NCI-H82 treated with DMSO at 0.1 percent for 48 hours (cell line): ENCODE results near the gene INHBB.
"Not testable (repeated sequence)": the region's sequence is repeated elsewhere in the genome, so short reads cannot be mapped to it uniquely, and the experiment has no call there.

Source experiments
- DNase-seq: peaks from one replicate; lab custom pipeline; 2025; ENCODE audit not compliant: unreplicated experiment; lab: John Stamatoyannopoulos, UW

The INHBB gene

GRCh38 chr2:120316071-120316470 lies 29.9 kb upstream of the INHBB start:
- no peak for DNase-seq

- DNase-seq: no peak
Observed at GRCh38 chr2:120316528-120317179, 29.3 kb upstream of the INHBB start.

DNA sequence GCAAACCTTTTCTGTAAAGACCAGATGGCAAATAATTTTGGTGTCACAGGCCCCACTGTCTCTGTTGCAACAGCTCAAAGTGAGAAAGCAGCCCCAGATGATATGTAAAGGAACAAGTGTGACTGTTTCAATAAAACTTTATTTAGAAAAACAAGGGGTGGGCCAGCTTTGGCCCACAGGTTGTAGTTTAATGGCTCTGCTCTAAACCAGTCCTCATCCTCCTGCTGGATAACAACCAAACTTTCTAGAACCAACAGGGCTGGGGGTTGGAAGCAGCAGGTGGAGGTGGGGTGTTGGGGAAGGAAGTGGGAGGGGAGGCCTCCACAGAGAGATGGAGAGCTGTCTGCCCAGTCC lies 28.8 kb upstream of the INHBB start:
- no peak for DNase-seq

DNA sequence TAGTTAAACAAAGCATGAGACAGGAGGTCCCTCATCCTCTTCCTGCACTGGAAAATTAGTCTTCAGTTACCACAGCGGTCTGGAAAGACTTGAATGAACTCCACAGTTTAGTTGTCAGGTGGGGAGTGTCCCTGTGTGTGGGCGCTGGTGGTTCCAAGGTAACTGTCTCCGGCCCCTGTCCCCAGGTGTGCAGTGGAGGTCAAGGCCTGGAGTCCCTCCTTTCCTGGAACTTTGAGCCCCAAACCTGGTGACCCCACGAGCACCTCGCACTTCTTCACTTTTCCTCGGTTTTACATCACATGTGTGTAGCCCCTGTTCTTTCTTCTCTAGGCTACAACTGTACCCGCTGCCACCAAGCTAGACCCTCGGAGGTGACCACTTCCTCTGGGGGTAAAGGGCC lies 28.0 kb upstream of the INHBB start:
- no peak for DNase-seq

DNA sequence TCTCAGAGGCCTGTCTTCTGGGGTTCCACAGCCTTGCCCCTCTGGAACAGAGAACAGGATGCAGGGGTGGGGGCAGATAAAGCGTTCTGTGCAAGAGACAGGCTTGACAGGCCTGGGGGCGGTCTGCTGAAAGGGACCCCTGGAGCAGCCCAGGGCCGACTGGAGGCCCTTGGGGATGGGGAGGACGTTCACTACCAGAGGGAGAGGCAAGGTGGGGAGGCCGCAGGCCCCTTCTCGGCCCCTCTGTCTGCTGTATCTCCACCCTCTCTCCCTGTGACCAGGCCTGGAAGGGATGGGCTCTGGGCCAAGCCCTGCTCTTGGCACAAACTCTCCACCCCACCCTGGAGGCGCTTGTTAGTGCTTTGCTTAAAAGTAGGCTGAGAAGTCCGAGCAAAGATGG lies 27.3 kb upstream of the INHBB start:
- DNase-seq: no peak

DNA sequence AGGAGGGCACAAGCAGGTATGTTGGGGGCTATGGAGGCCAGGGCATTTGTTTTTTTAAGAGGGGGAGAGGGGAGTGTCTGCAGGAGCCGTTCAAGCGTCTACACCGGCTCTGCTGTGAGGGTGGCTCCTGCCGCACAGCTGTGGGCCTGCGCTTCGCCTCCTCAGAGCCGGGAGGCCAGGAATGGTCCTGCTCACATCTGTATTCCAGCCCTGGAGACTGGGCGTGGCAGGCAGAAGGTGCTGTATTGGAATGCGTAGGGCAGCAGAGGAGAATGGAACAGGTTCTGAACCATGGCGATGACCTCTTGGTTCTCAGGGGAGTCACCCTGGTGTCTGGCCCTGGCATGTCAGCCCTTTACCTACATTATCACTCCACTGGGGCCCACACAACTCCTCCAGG lies 26.8 kb upstream of the INHBB start:
- no peak for DNase-seq

DNA sequence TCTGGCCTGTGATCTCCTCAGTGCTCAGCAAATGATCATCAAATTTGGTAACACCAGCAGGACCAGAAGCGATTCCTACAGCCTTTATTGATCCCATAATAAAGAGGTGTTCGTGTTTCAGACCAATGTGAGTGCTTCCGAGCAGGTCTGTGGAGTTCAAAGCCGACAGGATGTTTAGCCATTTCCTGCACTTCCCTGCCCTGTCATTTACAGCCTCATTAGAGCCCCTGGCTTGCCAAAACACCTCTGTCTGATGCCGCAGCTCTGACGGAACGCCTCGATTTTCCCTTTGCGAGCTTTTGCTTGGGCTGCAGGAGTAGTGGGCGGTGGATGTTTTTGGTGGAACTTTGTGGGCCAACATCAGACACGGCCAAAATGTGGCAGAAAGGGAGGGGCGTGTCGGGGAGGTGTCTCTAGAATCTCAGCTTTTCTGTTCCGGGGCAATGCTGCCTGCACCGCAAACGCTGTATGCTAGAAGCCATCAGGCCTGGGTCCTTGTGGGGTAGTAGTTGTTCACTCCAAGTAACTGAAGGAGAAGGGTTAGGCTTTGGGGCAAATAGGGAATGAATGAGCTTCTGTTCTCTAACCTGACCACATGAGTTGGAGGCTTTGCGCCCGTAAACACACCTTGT lies 26.1 kb upstream of the INHBB start:
- no peak for DNase-seq

DNA sequence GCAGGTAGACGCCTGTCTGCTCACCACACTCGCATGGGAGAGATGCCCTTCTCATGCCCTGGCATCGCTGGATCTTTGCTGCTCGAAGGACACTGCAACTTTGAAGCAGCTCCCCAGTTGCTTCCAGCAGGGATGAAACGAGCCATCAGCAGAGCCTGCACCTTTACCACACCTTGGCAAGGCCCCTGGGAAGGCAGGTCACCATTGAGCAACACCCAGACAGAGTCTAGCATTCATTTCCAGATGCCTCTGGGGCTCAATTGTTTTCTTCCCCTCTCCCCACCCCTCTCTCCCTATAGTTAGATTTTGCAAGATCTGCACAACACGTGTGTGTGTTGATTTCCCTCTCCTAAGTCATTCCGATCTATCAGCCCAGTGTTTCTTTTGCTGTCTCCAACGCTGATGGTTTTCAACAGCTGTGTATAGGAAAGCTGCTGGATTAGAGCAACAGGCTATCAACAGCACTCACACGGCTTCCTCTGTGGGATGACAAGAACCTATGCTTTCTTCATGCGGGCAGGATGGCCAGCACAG lies 25.6 kb upstream of the INHBB start:
- no peak for DNase-seq

- DNase-seq: not testable (repeated sequence)
Observed at GRCh38 chr2:120320887-120321556, 24.9 kb upstream of the INHBB start.

- no peak for DNase-seq
Observed at GRCh38 chr2:120321721-120322284, 24.1 kb upstream of the INHBB start.

DNA sequence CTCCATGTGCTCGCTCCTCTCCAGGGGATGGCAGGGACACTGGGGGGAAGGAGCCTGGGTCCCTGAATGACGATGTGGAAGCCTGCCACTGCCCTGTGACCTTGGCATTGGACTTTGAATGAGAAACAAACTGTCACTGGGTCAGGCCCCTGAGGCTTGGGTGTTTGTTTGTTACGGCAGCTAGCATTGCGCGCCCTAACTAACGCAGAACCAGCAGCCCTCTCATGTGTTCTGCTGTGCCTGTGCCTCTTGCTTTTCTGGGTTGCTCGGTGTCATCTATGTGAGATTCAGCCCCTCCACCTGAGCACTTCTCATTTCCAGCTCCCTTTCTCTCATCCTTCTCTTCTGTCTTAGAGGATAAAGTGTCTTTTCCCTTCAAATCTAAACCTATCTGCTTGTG lies 23.6 kb upstream of the INHBB start:
- DNase-seq: no peak

GRCh38 chr2:120323214-120323613 lies 22.7 kb upstream of the INHBB start:
- no peak for DNase-seq

GRCh38 chr2:120323807-120324399 lies 22.0 kb upstream of the INHBB start:
- DNase-seq: no peak

GRCh38 chr2:120324933-120325332 lies 21.0 kb upstream of the INHBB start:
- DNase-seq: no peak

DNA sequence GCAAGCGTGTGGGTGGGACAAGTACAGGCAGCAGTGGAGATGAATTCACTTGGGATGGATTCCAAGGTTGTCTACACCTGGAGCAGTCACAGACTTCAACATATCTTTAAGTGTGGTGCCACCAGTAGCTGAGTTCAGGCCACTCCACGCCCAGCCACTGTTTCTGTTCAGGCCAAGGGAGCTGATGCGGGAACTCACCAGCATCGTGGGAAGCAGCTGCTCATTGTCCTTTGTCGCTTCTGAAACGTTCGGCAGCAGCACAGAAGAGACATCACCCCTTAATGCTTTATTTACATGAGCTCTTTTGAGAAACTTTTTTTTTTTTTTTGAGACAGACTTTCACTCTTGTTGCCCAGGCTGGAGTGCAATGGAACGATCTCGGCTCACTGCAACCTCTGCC lies 19.9 kb upstream of the INHBB start:
- DNase-seq: no peak

- DNase-seq: peak; percentile 67
Observed at GRCh38 chr2:120330946-120331822, 14.8 kb upstream of the INHBB start.

- no peak for DNase-seq
Observed at GRCh38 chr2:120331903-120332302, 14.0 kb upstream of the INHBB start.

DNA sequence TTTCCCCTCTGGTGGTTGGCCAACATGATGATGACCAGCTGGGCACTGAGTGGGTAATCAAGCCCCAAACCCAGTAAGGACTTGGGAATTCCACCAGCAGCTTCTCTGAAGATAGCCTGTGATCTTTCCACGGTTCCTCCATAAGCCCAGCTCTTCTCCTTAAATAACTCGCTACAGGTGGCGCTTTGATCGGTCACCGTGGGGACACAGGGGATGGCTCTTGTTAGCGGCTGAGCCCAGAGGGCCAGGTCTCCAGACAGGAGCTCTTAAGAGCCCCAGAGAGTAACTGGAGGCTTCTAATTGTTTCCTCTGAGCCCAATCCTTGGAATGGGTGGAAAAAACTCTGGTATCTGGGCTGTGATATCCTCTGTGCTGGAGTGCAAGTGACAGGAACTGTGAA lies 13.6 kb upstream of the INHBB start:
- no peak for DNase-seq

DNA sequence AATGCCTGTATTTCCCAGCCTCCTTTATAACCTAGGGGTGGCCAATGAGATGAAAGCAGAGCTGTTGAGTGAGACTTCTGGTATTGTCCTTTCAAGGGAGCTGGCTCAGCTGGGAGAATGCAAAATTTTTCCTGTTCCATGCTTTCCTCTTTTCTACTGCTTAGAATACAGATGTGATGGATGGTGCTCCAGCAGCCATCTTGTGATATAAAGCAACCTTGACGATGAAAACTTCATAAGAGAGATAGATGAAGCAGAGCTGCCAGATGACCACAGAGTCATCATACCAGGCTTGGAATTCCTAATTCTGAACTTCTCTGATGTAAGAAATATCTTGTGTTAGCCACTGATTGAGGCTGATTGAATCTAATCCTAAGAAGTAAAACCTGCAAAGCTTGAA lies 11.9 kb upstream of the INHBB start:
- DNase-seq: no peak

DNA sequence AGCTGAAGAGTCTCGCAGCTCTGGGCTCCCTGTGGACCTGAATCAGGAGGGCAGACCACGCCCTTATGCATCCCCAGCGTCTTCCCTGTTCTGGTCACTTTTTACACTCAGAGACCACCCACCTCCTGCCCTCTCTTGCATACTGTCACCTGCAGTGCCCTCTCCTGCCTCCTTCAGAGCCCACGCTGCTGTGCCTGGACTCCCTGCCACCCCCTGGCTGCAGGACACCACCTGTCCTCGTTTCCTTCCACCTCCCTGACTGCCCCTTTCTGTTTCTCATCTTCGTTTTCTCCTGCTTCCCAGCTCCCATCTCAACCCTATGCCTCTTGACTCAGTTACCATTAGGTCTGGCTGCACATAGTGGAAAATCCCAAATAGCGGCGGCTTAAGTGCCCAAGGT lies 9.2 kb upstream of the INHBB start:
- DNase-seq: no peak

DNA sequence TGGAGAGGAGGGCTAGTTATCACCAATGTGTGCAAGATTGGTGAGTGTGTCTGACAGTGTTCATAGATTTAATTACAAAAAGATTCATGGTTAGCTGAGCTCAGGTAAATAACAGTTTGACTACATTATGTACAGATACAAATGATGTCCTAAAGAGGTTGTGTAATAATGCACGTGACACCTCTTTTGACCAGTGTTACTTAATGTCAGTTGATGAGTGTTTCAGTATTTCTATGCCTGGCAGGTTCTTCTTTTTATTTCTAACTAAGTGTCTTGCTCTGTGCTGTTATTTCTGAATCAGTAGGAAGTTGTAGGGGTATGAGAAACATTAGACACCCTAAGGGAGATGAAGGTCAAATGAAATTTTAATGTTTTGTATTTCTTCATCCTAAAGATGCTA lies 7.9 kb upstream of the INHBB start:
- DNase-seq: no peak
